IMR-90 (cell line): ENCODE data around the gene ACOD1. TPM values are rescaled to one million over a fixed set of nuclear protein-coding genes. Genes with fewer than 3 reads are reported as not detected.
"Not testable (repeated sequence)": the region's sequence is repeated elsewhere in the genome, so short reads cannot be mapped to it uniquely, and the experiment has no call there.

Experiments
- ATAC-seq: fragments of 200-7000 bp; cut with Tn5 transposase; 2 replicates; pipeline ENCODE4 v1.9.1; 2020; ENCODE audit warnings: low read depth, mild to moderate bottlenecking, moderate library complexity
- BruUV-seq: library from RNA; stranded (reverse); fragments of 400-500 nt; replicated peaks from 2 replicates; lab custom pipeline; 2021; lab: Mats Ljungman, UMichigan
- CTCF ChIA-PET: fragments of 300-600 bp; formaldehyde crosslinking; extraction: SDS; loops from one replicate; lab custom pipeline; 2021; ENCODE audit warnings: antibody characterized with exemption; lab: Yijun Ruan, JAX
- POLR2A ChIA-PET: fragments of 300-600 bp; sonication (Branson Sonifier 250); formaldehyde crosslinking; loops from one replicate; lab custom pipeline; 2022; ENCODE audit warnings: antibody characterized with exemption; ENCODE audit not compliant: unreplicated experiment; lab: Charles Lee
- DNase-seq: peaks from one replicate; pipeline ENCODE4 v3.0.0; 2013
- H2AFZ ChIP-seq: replicated peaks from 2 replicates; pipeline ENCODE3; 2013; ENCODE audit warnings: low read length, mild to moderate bottlenecking; ENCODE audit not compliant: poor library complexity
- H2AK5ac ChIP-seq: 2 replicates; pipeline ENCODE4 v1.6.1; 2013; ENCODE audit warnings: low read depth, low read length, inconsistent platforms
- H2AK9ac ChIP-seq: replicated peaks from 2 replicates; pipeline ENCODE3; 2013; ENCODE audit warnings: mild to moderate bottlenecking, low read depth, low read length, moderate library complexity; ENCODE audit not compliant: poor library complexity
- H2BK120ac ChIP-seq: 2 replicates; pipeline ENCODE4 v1.6.1; 2013; ENCODE audit warnings: low read depth, low read length, inconsistent platforms
- H2BK15ac ChIP-seq: 3 replicates; pipeline ENCODE4 v1.6.1; 2013; ENCODE audit warnings: low read depth, low read length, inconsistent platforms
- H2BK20ac ChIP-seq: 2 replicates; pipeline ENCODE4 v1.6.1; 2013; ENCODE audit warnings: low read depth, mild to moderate bottlenecking, inconsistent platforms, low read length, moderate library complexity
- H2BK5ac ChIP-seq: 2 replicates; pipeline ENCODE4 v1.6.1; 2013; ENCODE audit warnings: mild to moderate bottlenecking, low read depth, low read length, inconsistent platforms; ENCODE audit not compliant: poor library complexity, severe bottlenecking
- H3K14ac ChIP-seq: replicated peaks from 2 replicates; pipeline ENCODE4 v1.6.1; 2013; ENCODE audit warnings: low read depth, low read length, inconsistent platforms
- H3K18ac ChIP-seq: 2 replicates; pipeline ENCODE4 v1.6.1; 2013; ENCODE audit warnings: low read depth, low read length, control low read depth
- H3K23ac ChIP-seq: 2 replicates; pipeline ENCODE4 v1.6.1; 2013; ENCODE audit warnings: low read depth, low read length, inconsistent platforms
- H3K27ac ChIP-seq: 2 replicates; pipeline ENCODE4 v1.5.1; 2013; ENCODE audit warnings: mild to moderate bottlenecking, control low read depth, low read length; ENCODE audit not compliant: insufficient read depth
- H3K27me3 ChIP-seq: 2 replicates; pipeline ENCODE4 v1.6.1; 2013; ENCODE audit warnings: low read length; ENCODE audit not compliant: control insufficient read depth, insufficient read depth
- H3K36me3 ChIP-seq: 2 replicates; pipeline ENCODE4 v1.6.1; 2013; ENCODE audit warnings: low read length, mixed read lengths; ENCODE audit not compliant: control insufficient read depth, insufficient read depth
- H3K4ac ChIP-seq: 2 replicates; pipeline ENCODE4 v1.6.1; 2013; ENCODE audit warnings: low read depth, low read length, inconsistent platforms
- H3K4me1 ChIP-seq: 2 replicates; pipeline ENCODE4 v1.6.1; 2013; ENCODE audit warnings: low read length, mixed read lengths; ENCODE audit not compliant: control insufficient read depth, insufficient read depth
- H3K4me2 ChIP-seq: 2 replicates; pipeline ENCODE4 v1.6.1; 2013; ENCODE audit warnings: low read depth, mild to moderate bottlenecking, control low read depth, low read length, moderate library complexity
- H3K4me3 ChIP-seq: 2 replicates; pipeline ENCODE4 v1.5.1; 2013; ENCODE audit warnings: low read depth, mild to moderate bottlenecking, control low read depth, low read length, moderate library complexity; ENCODE audit not compliant: insufficient read depth
- H3K56ac ChIP-seq: 2 replicates; pipeline ENCODE4 v1.6.1; 2013; ENCODE audit warnings: low read length, inconsistent platforms; ENCODE audit not compliant: insufficient read depth; ENCODE audit errors: extremely low read depth
- H3K79me1 ChIP-seq, 2 experiments: 2 replicates each; pipeline ENCODE4 v1.6.1; 2013; ENCODE audit warnings: low read length in 2 of 2, inconsistent platforms in 1 of 2, low read depth in 1 of 2
- H3K9ac ChIP-seq: 2 replicates; pipeline ENCODE4 v1.6.1; 2013; ENCODE audit warnings: low read depth, low read length, control low read depth
- H3K9me1 ChIP-seq: 2 replicates; pipeline ENCODE4 v1.6.1; 2013; ENCODE audit warnings: low read length, inconsistent platforms; ENCODE audit not compliant: insufficient read depth
- H3K9me3 ChIP-seq: 2 replicates; pipeline ENCODE4 v1.6.1; 2013; ENCODE audit warnings: low read length; ENCODE audit not compliant: control insufficient read depth, insufficient read depth
- H4K20me1 ChIP-seq: 2 replicates; pipeline ENCODE4 v1.6.1; 2013; ENCODE audit warnings: low read length, inconsistent platforms; ENCODE audit not compliant: insufficient read depth
- H4K5ac ChIP-seq: 2 replicates; pipeline ENCODE4 v1.6.1; 2013; ENCODE audit warnings: mild to moderate bottlenecking, low read depth, low read length, control low read depth
- H4K8ac ChIP-seq, 2 experiments: 2 replicates each; pipeline ENCODE4 v1.6.1; 2013; ENCODE audit warnings: low read depth in 2 of 2, low read length in 2 of 2, control low read depth in 1 of 2, inconsistent platforms in 1 of 2
- H4K91ac ChIP-seq: 2 replicates; pipeline ENCODE4 v1.6.1; 2013; ENCODE audit warnings: low read depth, low read length, inconsistent platforms; ENCODE audit not compliant: insufficient read depth
- CEBPB ChIP-seq: IDR thresholded peaks from 2 replicates; pipeline ENCODE4 v1.6.1; 2012; ENCODE audit warnings: low read depth, low read length, improper control_type of control experiment
- WGBS, 2 experiments: methylation state at CpG; one replicate each; pipeline versions ENCODE4 v1.1.5 to v1.1.7; 2013; ENCODE audit warnings: missing lambda C conversion rate in 2 of 2; ENCODE audit not compliant: insufficient read length in 1 of 2; ENCODE audit errors: extremely low coverage in 2 of 2; 5-methylcytosine and 5-hydroxymethylcytosine counted together
- dilution Hi-C: fragments of 300-500 bp; cut with HindIII; formaldehyde crosslinking; loops from one replicate; pipeline ENCODE4 v1.14.3; 2018; ENCODE audit warnings: low sequenced_read_pairs; ENCODE audit not compliant: unreplicated experiment
- in situ Hi-C: fragments of 300-500 bp; cut with MboI; formaldehyde crosslinking; loops from 3 replicates; pipeline ENCODE4 v1.14.3; 2019; ENCODE audit warnings: low sequenced_read_pairs, inconsistent platforms, mixed read lengths
- intact Hi-C: fragments of 100-400 bp; cut with micrococcal nuclease; formaldehyde crosslinking; loops from 2 replicates; pipeline ENCODE4 v1.10.0; 2022
- polyA plus RNA-seq, 3 experiments: library from polyadenylated mRNA; depleted of rRNA; stranded (reverse); fragments of >200 nt; gene quantifications; 2 replicates each; pipeline ENCODE4 v1.2.3, GENCODE V29; 2012; ENCODE audit warnings: low replicate concordance in 1 of 3
- total RNA-seq: library from RNA; depleted of rRNA; stranded (reverse); fragments of >200 nt; gene quantifications from 2 replicates; pipeline ENCODE4 v1.2.3, GENCODE V29; 2012

The ACOD1 gene
- total and polyA plus RNA-seq, 2 of the 4 experiments (the other 2 are of a cell fraction) = not detected

GRCh38 chr13:76917755-76918481, 30.4 kb upstream of the ACOD1 start:
- H3K9me1 ChIP-seq, H4K20me1 ChIP-seq, H2AK9ac ChIP-seq, H4K5ac ChIP-seq, H2AFZ ChIP-seq, H3K23ac ChIP-seq, BruUV-seq, H3K79me1 ChIP-seq, H3K18ac ChIP-seq, CTCF ChIA-PET, H3K4me2 ChIP-seq, H3K27me3 ChIP-seq, H3K9me3 ChIP-seq, H3K9ac ChIP-seq, H4K8ac ChIP-seq, intact Hi-C loops, H3K4ac ChIP-seq, H3K4me3 ChIP-seq, POLR2A ChIA-PET, H3K4me1 ChIP-seq, H2BK5ac ChIP-seq, H3K27ac ChIP-seq, H4K91ac ChIP-seq, H2BK15ac ChIP-seq, H2AK5ac ChIP-seq, H2BK20ac ChIP-seq, H3K36me3 ChIP-seq, H3K56ac ChIP-seq, H2BK120ac ChIP-seq, dilution Hi-C loops, H3K14ac ChIP-seq: not testable (repeated sequence)
- peak; percentile 82 for TF ChIP-seq CEBPB
- DNase-seq (peak; percentile 12), ATAC-seq (0 out of 2 replicates have a peak, but pooled peaks have one; percentile 24)
- 69% methylated on average over 3 of the region's 12 CpGs; no CpG with 5 or more reads in 1 of the 2 experiments for WGBS, 2 experiments
- in situ Hi-C loops = loop anchor here (25.0 kb wide), 2 partner anchors 431 to 1231 kb away; no protein-coding TSS in a partner anchor
